Measurements from ENCODE around the gene GNB1L. TPM values are rescaled to one million over a fixed set of nuclear protein-coding genes. Genes with fewer than 3 reads are reported as not detected.

Gene GNB1L
- total and polyA plus RNA-seq, 9 of the 15 experiments (the other 6 are each of a cell fraction or from before 2014, with no cell fraction given) = 0.56 to 50.5 (median 10.2) TPM

- TF ChIP-seq ZNF318 (IDR thresholded peaks at IDR 0.05; ENCODE audit: borderline replicate concordance in 1 of 2, low read depth in 1 of 2) = no peak
- no peak for TF ChIP-seq FUS (optimal IDR thresholded peaks at IDR 0.05; ENCODE audit: low read depth, low read length)
- no peak for TF ChIP-seq POLR2AphosphoS2 (IDR thresholded peaks at IDR 0.05; ENCODE audit: low read length)
- no peak for TF ChIP-seq FOXM1 (IDR thresholded peaks at IDR 0.05; ENCODE audit: low read depth)
- TF ChIP-seq FOXM1 (CRISPR knock-in tag; IDR thresholded peaks at IDR 0.05; ENCODE audit: low read depth) = no peak
- TF ChIP-seq PCBP2 (IDR thresholded peaks at IDR 0.05; ENCODE audit: low read depth, low read length, poor library complexity, severe bottlenecking) = no peak
- TF ChIP-seq TBL1XR1 (IDR thresholded peaks at IDR 0.05; ENCODE audit: low read length in 2 of 2) = 0 out of 4 replicates have a peak, but pooled peaks of 1 of the 2 experiments have one; percentile 73
- TF ChIP-seq RCOR1 (IDR thresholded peaks at IDR 0.05; ENCODE audit: borderline replicate concordance in 1 of 2, low read depth in 2 of 2, low read length in 2 of 2) = peak; percentile 38 to 51; a peak in 2 of 4 replicates
- TF ChIP-seq ZBTB8A (IDR thresholded peaks at IDR 0.05; ENCODE audit: partially characterized antibody) = no peak
- TF ChIP-seq ASH1L (IDR thresholded peaks at IDR 0.05; ENCODE audit: borderline replicate concordance, low read depth, partially characterized antibody) = no peak
- TF ChIP-seq EHMT2 (IDR thresholded peaks at IDR 0.05) = no peak
- TF ChIP-seq CTBP1 (IDR thresholded peaks at IDR 0.05; ENCODE audit: borderline replicate concordance) = no peak
- no peak for TF ChIP-seq TARDBP (IDR thresholded peaks at IDR 0.05)
- TF ChIP-seq CHAMP1 (IDR thresholded peaks at IDR 0.05) = no peak
- no peak for TF ChIP-seq ZNF253 (CRISPR knock-in tag; conservative IDR thresholded peaks at IDR 0.05)
- TF ChIP-seq CBX1 (IDR thresholded peaks at IDR 0.05; ENCODE audit: low read depth) = 0 out of 2 replicates have a peak, but pooled peaks have one; percentile 10
- TF ChIP-seq TRIM24 (IDR thresholded peaks at IDR 0.05) = no peak
- no peak for TF ChIP-seq SRSF1 (IDR thresholded peaks at IDR 0.05; ENCODE audit: low read depth, low read length)
- TF ChIP-seq RAD21 (CRISPR knock-in tag; conservative IDR thresholded peaks at IDR 0.05 in 1 of 2, IDR thresholded peaks at IDR 0.05 in 1 of 2) = 0 out of 4 replicates have a peak, but pooled peaks of 1 of the 2 experiments have one; percentile 12
These were observed 37.7 kb upstream of the GNB1L start (continued) for GRCh38 chr22:19892257-19892879.
